ENCODE measurements around the gene TAS2R60.

DNA sequence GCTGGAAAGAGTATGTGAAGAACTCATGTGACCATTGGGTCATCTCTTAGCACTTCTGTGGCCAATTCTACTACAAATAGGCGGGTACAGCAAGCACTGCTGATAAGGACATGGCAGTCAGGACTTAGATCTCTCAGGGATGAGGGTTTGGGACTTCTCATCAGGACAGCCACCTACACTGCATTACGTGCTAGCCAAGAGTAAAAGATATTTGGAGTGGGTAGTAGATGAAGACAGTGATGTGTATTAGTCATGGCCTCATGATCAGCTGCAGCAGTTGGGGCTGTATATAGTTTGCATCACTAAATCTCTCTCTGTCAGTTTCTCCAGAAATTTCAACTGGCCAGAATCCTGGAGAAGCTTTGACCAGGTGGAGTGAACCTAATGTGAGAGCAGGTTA is 9.2 kb downstream of the TAS2R60 start:
- TF ChIP-seq CTCF (IDR thresholded peaks at IDR 0.05), result no peak
- TF ChIP-seq POLR2A (IDR thresholded peaks at IDR 0.05), result no peak

Measured in lower leg skin (tissue), 3 donors.